HepG2 (cell line): Measurements from ENCODE around the gene MYO7A. TPM values are rescaled to one million over a fixed set of nuclear protein-coding genes. Genes with fewer than 3 reads are reported as not detected.

ENCODE experiments used
- BATF2 ChIP-seq: sonication (generic); formaldehyde crosslinking; IDR thresholded peaks from 2 replicates; pipeline ENCODE4 v1.8.0; 2022; ENCODE audit warnings: mild to moderate bottlenecking, missing genetic modification reagents, moderate library complexity
- FOXA3 ChIP-seq: IDR thresholded peaks from 2 replicates; pipeline ENCODE4 v1.6.1; 2016; ENCODE audit warnings: missing genetic modification reagents, missing compliant biosample characterization
- MAFK ChIP-seq, 2 experiments: IDR thresholded peaks in 1 of 2; conservative IDR thresholded peaks in 1 of 2; 2 replicates each; pipeline ENCODE4 v1.6.1; 2011; ENCODE audit warnings: improper control_type of control experiment in 2 of 2, low read length in 2 of 2
- PRDM15 ChIP-seq: sonication (generic); formaldehyde crosslinking; IDR thresholded peaks from 2 replicates; pipeline ENCODE4 v1.4.0; 2020; ENCODE audit warnings: missing genetic modification reagents
- RXRA ChIP-seq: sonication (generic); formaldehyde crosslinking; IDR thresholded peaks from 2 replicates; pipeline ENCODE4 v1.5.1; 2020; ENCODE audit warnings: missing genetic modification reagents
- SOX6 ChIP-seq, 2 experiments: fragments of 450-650 bp in 1 of 2; sonication (generic) in 1 of 2; formaldehyde crosslinking in 1 of 2; IDR thresholded peaks; 2 replicates each; pipeline versions ENCODE4 v1.4.0 to v1.6.1; 2017 to 2020; ENCODE audit warnings: antibody characterized with exemption in 1 of 2, mild to moderate bottlenecking in 1 of 2, missing genetic modification reagents in 1 of 2
- SRSF1 ChIP-seq: fragments of 200-400 bp; formaldehyde crosslinking; optimal IDR thresholded peaks from 2 replicates; pipeline ENCODE3; 2017; ENCODE audit warnings: mild to moderate bottlenecking, low read depth, low read length, moderate library complexity
- TAF15 ChIP-seq: fragments of 200-400 bp; formaldehyde crosslinking; IDR thresholded peaks from one replicate; pipeline ENCODE4 v1.6.1; 2018; ENCODE audit warnings: mild to moderate bottlenecking, low read depth, low read length; ENCODE audit not compliant: poor library complexity, severe bottlenecking
- TIGD3 ChIP-seq: sonication (generic); formaldehyde crosslinking; IDR thresholded peaks from 2 replicates; pipeline ENCODE4 v1.5.1; 2020; ENCODE audit warnings: mild to moderate bottlenecking, missing genetic modification reagents, borderline replicate concordance
- TRIM24 ChIP-seq: sonication (generic); formaldehyde crosslinking; IDR thresholded peaks from 2 replicates; pipeline ENCODE4 v1.8.0; 2022; ENCODE audit warnings: mild to moderate bottlenecking, missing genetic modification reagents
- ZFX ChIP-seq: sonication (generic); formaldehyde crosslinking; IDR thresholded peaks from 2 replicates; pipeline ENCODE4 v1.4.0; 2020; ENCODE audit warnings: mild to moderate bottlenecking, low read depth, missing genetic modification reagents, moderate library complexity
- ZHX2 ChIP-seq, 2 experiments: sonication (generic) in 1 of 2; formaldehyde crosslinking in 1 of 2; IDR thresholded peaks; 2 replicates each; pipeline versions ENCODE4 v1.6.1 to v1.9.0; 2014 to 2022; ENCODE audit warnings: antibody characterized with exemption in 1 of 2, borderline replicate concordance in 1 of 2, inconsistent platforms in 1 of 2, low read depth in 1 of 2, missing genetic modification reagents in 1 of 2
- ZMYM3 ChIP-seq: sonication (generic); formaldehyde crosslinking; IDR thresholded peaks from 2 replicates; pipeline ENCODE4 v1.5.1; 2020; ENCODE audit warnings: mild to moderate bottlenecking, missing genetic modification reagents
- ZNF414 ChIP-seq: sonication (generic); formaldehyde crosslinking; IDR thresholded peaks from 2 replicates; pipeline ENCODE4 v1.5.0; 2020; ENCODE audit warnings: missing genetic modification reagents
- ZSCAN31 ChIP-seq: sonication (generic); formaldehyde crosslinking; IDR thresholded peaks from 2 replicates; pipeline ENCODE4 v1.5.0; 2020; ENCODE audit warnings: low read depth, mild to moderate bottlenecking, missing genetic modification reagents
- polyA plus RNA-seq, 8 experiments: library from polyadenylated mRNA; depleted of rRNA in 3 of 8; stranded (reverse) in 7 of 8; unstranded in 1 of 8; fragments of >200 nt; fragmentation: Illumina TruSeq in 4 of 8; extraction: Trizol in 4 of 8; gene quantifications; 2 replicates each; pipeline versions ENCODE4 v1.2.1 to v1.2.3, GENCODE V29; 2011 to 2016; ENCODE audit warnings: low read depth in 4 of 8, missing spikeins in 1 of 8, mixed read lengths in 1 of 8; ENCODE audit not compliant: insufficient read depth in 1 of 8
- total RNA-seq, 5 experiments: library from RNA; depleted of rRNA; stranded (reverse); fragments of >200 nt; fragmentation: Illumina TruSeq; extraction: Trizol; gene quantifications; 2 replicates each; pipeline ENCODE4 v1.2.3, GENCODE V29; 2016; ENCODE audit warnings: low read depth in 1 of 5

Gene MYO7A
- total and polyA plus RNA-seq, 2 of the 13 experiments (the other 11 are each of a cell fraction or from before 2014, with no cell fraction given) = 7.5 to 10.0 TPM

GRCh38 chr11:77252555-77253270, 124.7 kb downstream of the MYO7A start (continued):
- TF ChIP-seq TRIM24 (CRISPR knock-in tag) (no peak), PRDM15 (CRISPR knock-in tag) (no peak), RXRA (CRISPR knock-in tag) (peak; percentile 88; the same call in 1 of the 2 replicates), TAF15 (no peak), ZNF414 (CRISPR knock-in tag) (no peak), FOXA3 (CRISPR knock-in tag) (peak; percentile 77), ZSCAN31 (CRISPR knock-in tag) (peak; percentile 61; the same call in 1 of the 2 replicates), SRSF1 (no peak), TIGD3 (no peak), ZFX (CRISPR knock-in tag) (peak; percentile 49), MAFK (conservative IDR thresholded peaks at IDR 0.05 in 1 of 2, IDR thresholded peaks at IDR 0.05 in 1 of 2; ENCODE audit: low read length in 2 of 2) (no peak), ZMYM3 (CRISPR knock-in tag) (peak; percentile 62; the same call in 1 of the 2 replicates), ZHX2 (IDR thresholded peaks at IDR 0.05; ENCODE audit: low read depth) (no peak), ZHX2 (CRISPR knock-in tag; IDR thresholded peaks at IDR 0.05; ENCODE audit: borderline replicate concordance) (no peak), SOX6 (IDR thresholded peaks at IDR 0.05) (no peak), SOX6 (CRISPR knock-in tag; IDR thresholded peaks at IDR 0.05) (peak; percentile 42), BATF2 (CRISPR knock-in tag) (no peak)
